Right lobe of liver (tissue), 6 donors: ENCODE results near the gene OTX1. TPM values are rescaled to one million over a fixed set of nuclear protein-coding genes. Genes with fewer than 3 reads are reported as not detected.

Experiments
- ATAC-seq, 4 donors: fragments of 200-7000 bp; cut with Tn5 transposase; one replicate each; pipeline ENCODE4 v1.9.1; 2020; ENCODE audit warnings: mild to moderate bottlenecking in 4 of 4, moderate library complexity in 4 of 4
- DNase-seq, 3 donors: peaks; one replicate each; pipeline ENCODE4 v3.0.0-alpha.2; 2020
- H3K27ac ChIP-seq, 3 donors: fragments of 200-600 bp; one replicate each; pipeline ENCODE4 v1.8.0; 2022
- H3K27me3 ChIP-seq, 2 donors: fragments of 200-600 bp; one replicate each; pipeline ENCODE4 v1.8.0; 2022
- H3K36me3 ChIP-seq, 4 donors: fragments of 200-600 bp; sonication (generic) in 1 of 4; one replicate each; pipeline versions ENCODE4 v1.5.1 to v1.8.0; 2017 to 2022; ENCODE audit warnings: control low read depth in 1 of 4
- H3K4me1 ChIP-seq, 4 donors: fragments of 200-600 bp; sonication (generic) in 1 of 4; one replicate each; pipeline versions ENCODE4 v1.5.1 to v1.8.0; 2017 to 2022; ENCODE audit warnings: control low read depth in 1 of 4
- H3K4me3 ChIP-seq, 3 donors: fragments of 200-600 bp; one replicate each; pipeline ENCODE4 v1.8.0; 2022
- H3K9me3 ChIP-seq, 4 donors: fragments of 200-600 bp; sonication (generic) in 1 of 4; one replicate each; pipeline versions ENCODE4 v1.5.1 to v1.8.0; 2017 to 2022; ENCODE audit warnings: control low read depth in 1 of 4
- CTCF ChIP-seq, 4 donors: fragments of 200-600 bp in 3 of 4; fragments of 450-650 bp in 1 of 4; IDR thresholded peaks; one replicate each; pipeline versions ENCODE4 v1.5.1 to v1.8.0; 2016 to 2022; ENCODE audit warnings: antibody characterized with exemption in 4 of 4, mild to moderate bottlenecking in 2 of 4
- POLR2A ChIP-seq: fragments of 450-650 bp; IDR thresholded peaks from one replicate; pipeline ENCODE4 v1.6.1; 2017; ENCODE audit warnings: antibody characterized with exemption, mild to moderate bottlenecking
- WGBS: methylation state at CpG from one replicate; pipeline ENCODE4 v1.1.6; 2018; ENCODE audit warnings: low coverage, low lambda C conversion rate; ENCODE audit not compliant: insufficient coverage; ENCODE audit errors: missing lambda C conversion rate; 5-methylcytosine and 5-hydroxymethylcytosine counted together
- intact Hi-C, 2 donors: fragments of 100-400 bp; cut with DNase I; formaldehyde crosslinking; loops; one replicate each; pipeline versions ENCODE4 v1.11.2 to v1.14.1; 2022
- total RNA-seq, 6 experiments: library from RNA; depleted of rRNA in 2 of 6; stranded (reverse); fragments of >200 nt in 2 of 6; fragmentation: NEBNext Ultra II Directional in 3 of 6; extraction: Animal tissue kit (Norgen Biotek cat#: 25700) in 3 of 6; gene quantifications; one replicate each; pipeline versions ENCODE4 v1.1.0 to v1.2.4, GENCODE V29; 2016 to 2023
- donor health status: DM: no; HTN: yes; CAD: no.
- donor health status: DM: no; HTN: no; CAD: no.
- donor health status: DM: no; HTN: no; CAD: no.
- donor health status: DM: no; HTN: yes; CAD: no.
- donor health status: DM: no; HTN: yes; CAD: no.

OTX1 gene
- total RNA-seq, 6 experiments from 2014 or later: not detected

- Histone ChIP-seq H3K36me3 (peaks cover 0 to 12% (median 0%) of the 10 kb centered on the region in 4 donors), H3K9me3 (no peaks in the 10 kb centered on the region), H3K27ac (no peak overlapping the region), H3K27me3 (no peaks in the 10 kb centered on the region), H3K4me3 (no peak overlapping the region), H3K4me1 (no peaks in the 10 kb centered on the region)
- no peak for ATAC-seq
- no peak for DNase-seq
- intact Hi-C loops: no loop called here
- WGBS: 100% methylated on average over 1 of the region's 1 CpG
- no peak for TF ChIP-seq POLR2A
- no peak for TF ChIP-seq CTCF (IDR thresholded peaks at IDR 0.05)
Observed at GRCh38 chr2:63041592-63041991, 9.0 kb upstream of the OTX1 start.

GRCh38 chr2:63044362-63045327 lies 6.0 kb upstream of the OTX1 start:
- H3K4me1 ChIP-seq: peaks cover 0 to 25% (median 0%) of the 10 kb centered on the region in 4 donors
- H3K4me3 ChIP-seq: no peak overlapping the region
- intact Hi-C loops: no loop called here
- H3K9me3 ChIP-seq: no peaks in the 10 kb centered on the region
- H3K36me3 ChIP-seq: peaks cover 0 to 12% (median 0%) of the 10 kb centered on the region in 4 donors
- no peaks in the 10 kb centered on the region for H3K27me3 ChIP-seq
- ATAC-seq: no peak
- no peak overlapping the region for H3K27ac ChIP-seq
- 95% methylated on average over 18 of the region's 36 CpGs for WGBS
- no peak for TF ChIP-seq POLR2A
- no peak for TF ChIP-seq CTCF (IDR thresholded peaks at IDR 0.05)
- DNase-seq: peak in 1 of 3 donors; percentile 41

GRCh38 chr2:63046552-63046951 lies 4.1 kb upstream of the OTX1 start:
- WGBS: 93% methylated on average over 7 of the region's 7 CpGs
- Histone ChIP-seq H3K4me1 (peaks cover 0 to 41% (median 0%) of the 10 kb centered on the region in 4 donors), H3K4me3 (no peak overlapping the region), H3K36me3 (peaks cover 0 to 12% (median 0%) of the 10 kb centered on the region in 4 donors), H3K27ac (no peak overlapping the region), H3K27me3 (no peaks in the 10 kb centered on the region), H3K9me3 (no peaks in the 10 kb centered on the region)
- intact Hi-C loops: no loop called here
- no peak for ATAC-seq
- TF ChIP-seq CTCF (IDR thresholded peaks at IDR 0.05) (no peak), POLR2A (no peak)
- no peak for DNase-seq

GRCh38 chr2:63046961-63047320 lies 3.7 kb upstream of the OTX1 start:
- Histone ChIP-seq H3K4me1 (peaks cover 0 to 41% (median 0%) of the 10 kb centered on the region in 4 donors), H3K4me3 (no peak overlapping the region), H3K9me3 (no peaks in the 10 kb centered on the region), H3K27me3 (no peaks in the 10 kb centered on the region), H3K36me3 (peaks cover 0 to 12% (median 0%) of the 10 kb centered on the region in 4 donors), H3K27ac (no peak overlapping the region)
- 56% methylated on average over 8 of the region's 8 CpGs for WGBS
- ATAC-seq: no peak
- no peak for DNase-seq
- intact Hi-C loops: no loop called here
- TF ChIP-seq CTCF (IDR thresholded peaks at IDR 0.05) (no peak), POLR2A (no peak)
